T-helper 9 cell (primary cell): Measurements from ENCODE around the gene RALGAPA1.
"Not testable (repeated sequence)": the region's sequence is repeated elsewhere in the genome, so short reads cannot be mapped to it uniquely, and the experiment has no call there.

Experiments used
- DNase-seq: peaks from one replicate; pipeline ENCODE4 v3.0.0-alpha.2; 2020

The RALGAPA1 gene

DNA sequence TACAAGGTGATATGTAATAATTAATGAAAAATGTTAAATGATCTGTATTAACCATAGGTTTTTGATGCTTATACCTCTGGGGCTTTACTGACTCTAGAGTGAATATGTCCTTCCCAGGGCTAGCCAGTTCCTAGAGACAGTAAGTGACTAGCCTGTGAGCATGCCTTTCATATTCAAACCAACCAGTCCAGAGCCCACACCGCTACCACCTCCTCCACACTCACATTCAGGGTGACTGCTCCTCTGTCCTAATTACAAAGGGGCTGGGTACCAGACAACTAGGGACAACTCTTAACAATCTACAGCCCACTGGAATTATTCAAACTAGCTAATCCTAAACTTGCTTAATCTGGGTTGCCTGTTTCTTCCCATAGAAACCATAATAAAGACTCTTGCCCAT, 49.0 kb downstream of the RALGAPA1 start:
- DNase-seq = no peak

GRCh38 chr14:35758523-35759129, 50.5 kb downstream of the RALGAPA1 start:
- DNase-seq = no peak

- DNase-seq = no peak
Observed at GRCh38 chr14:35754671-35755070, 54.4 kb downstream of the RALGAPA1 start.

DNA sequence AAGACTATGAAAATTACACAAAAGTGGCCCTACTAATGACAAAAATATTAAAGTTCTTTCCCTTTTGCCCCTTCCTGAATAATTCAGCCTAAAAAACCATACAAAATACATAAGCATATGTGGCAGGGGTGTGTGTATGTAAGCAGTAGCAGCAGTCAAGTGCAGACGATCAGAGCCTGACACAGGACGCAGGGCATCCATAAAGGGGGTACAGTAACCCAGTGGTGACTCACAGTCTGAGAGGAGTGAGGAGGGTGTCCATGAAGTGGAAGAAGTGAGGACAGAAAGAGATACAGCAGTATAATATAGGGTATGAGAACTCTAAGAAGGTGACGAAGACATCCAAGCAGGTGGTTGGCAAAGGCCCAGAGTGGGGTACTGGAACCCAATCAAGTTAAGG, 56.7 kb downstream of the RALGAPA1 start:
- no peak for DNase-seq

DNA sequence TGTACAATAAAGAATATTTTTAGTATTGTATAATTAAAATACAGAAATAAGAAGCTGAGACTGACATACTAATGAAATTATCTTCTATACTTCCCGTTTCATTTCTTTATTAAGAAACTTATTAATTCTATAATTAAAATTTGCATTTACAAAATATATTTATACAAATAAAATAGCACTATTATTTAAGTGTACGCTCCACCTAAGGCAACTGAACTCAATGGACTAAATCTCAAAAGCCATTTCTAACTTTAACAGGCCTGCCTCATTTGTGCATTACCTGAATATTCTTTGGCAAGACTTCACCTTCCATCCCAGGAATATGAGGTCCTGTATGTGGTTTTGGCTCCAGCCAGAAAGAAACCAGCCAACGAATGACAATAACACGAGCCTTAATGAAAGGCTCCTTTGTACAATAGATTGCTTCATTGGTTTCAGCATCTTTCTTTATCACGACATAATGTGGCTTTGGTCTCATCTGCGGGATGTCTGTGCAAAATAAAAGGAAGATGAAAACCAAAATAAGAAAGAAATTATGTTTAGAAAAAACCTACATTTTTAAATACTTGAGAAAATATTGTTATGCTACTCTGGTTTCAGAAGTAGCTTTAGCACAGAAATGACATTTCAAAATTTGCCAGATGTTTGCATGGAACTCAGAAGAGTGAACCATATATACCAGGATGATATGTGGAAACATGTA, 58.7 kb downstream of the RALGAPA1 start:
- no peak for DNase-seq

- no peak for DNase-seq
Observed at GRCh38 chr14:35747379-35747778, 61.7 kb downstream of the RALGAPA1 start.

DNA sequence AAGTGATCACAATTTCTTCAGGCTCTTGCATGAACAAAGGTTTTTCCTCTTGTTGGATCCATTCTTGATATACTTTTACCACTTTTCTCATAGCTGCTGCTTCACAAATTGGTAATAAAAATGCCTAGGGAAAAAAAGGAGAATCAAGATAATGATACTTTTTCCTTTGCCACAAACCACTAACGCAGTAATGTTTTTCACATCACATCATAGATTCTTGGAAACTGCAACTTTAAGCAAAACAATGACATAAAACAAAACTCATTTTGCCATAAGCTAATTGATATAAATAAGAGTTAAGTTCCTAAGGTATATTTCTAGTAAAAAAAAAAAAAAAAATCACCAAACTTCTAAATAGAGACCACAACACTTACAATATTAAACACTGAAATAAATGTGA, 66.7 kb downstream of the RALGAPA1 start:
- DNase-seq = no peak

DNA sequence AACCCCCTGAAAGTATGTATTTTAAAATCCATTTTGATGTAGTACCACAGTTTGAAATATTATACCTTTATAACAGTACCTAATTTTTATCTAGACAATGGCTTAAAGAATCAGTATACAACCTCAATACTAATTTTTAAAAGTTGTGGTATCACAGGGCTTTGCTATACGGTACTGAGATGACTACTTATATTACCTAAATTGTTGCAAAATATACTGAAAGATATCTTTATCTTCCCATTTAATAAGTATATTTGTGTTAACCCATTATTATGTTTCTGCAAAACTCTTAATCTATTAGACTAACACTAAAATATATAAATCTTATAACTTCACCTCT, 67.1 kb downstream of the RALGAPA1 start:
- no peak for DNase-seq

DNA sequence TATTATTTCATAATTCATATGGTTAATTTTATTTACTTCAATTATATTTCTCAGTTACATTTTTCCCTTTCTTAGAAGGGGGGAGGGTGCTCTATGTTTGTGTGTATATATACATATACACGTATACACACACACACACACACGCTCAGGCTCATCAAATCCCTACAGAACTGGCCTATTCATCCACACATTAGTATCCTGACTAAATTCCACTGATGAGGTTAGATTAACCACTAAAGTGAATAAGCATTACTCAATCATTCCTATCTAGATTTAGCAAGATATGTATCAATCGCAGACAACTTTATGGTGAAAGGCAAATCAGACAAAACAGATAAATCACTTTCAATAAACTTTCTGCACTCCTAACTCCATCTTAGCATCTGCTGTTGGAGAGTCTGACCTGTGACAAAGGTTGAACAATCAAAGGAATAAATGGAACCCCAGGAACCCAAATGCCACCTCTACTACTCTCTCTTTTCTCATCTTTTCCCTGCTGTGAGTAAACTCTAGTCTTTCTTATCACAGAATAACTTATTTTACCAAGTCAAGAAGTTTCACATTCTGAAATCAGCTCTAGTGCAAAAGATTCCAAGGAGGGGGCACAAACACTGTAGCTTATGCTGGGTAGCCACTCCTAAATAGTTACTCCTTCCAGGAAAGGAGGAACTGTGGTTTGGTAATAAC, 67.6 kb downstream of the RALGAPA1 start:
- DNase-seq = no peak

- DNase-seq = no peak
Observed at GRCh38 chr14:35740215-35740614, 68.9 kb downstream of the RALGAPA1 start.

GRCh38 chr14:35735163-35735562, 73.9 kb downstream of the RALGAPA1 start:
- not testable (repeated sequence) for DNase-seq

- not testable (repeated sequence) for DNase-seq
Observed at GRCh38 chr14:35733510-35733909, 75.6 kb downstream of the RALGAPA1 start.

- DNase-seq = no peak
Observed at GRCh38 chr14:35730871-35731270, 78.2 kb downstream of the RALGAPA1 start.

GRCh38 chr14:35727764-35728163, 81.3 kb downstream of the RALGAPA1 start:
- DNase-seq = no peak

GRCh38 chr14:35725930-35726329, 83.2 kb downstream of the RALGAPA1 start:
- no peak for DNase-seq

DNA sequence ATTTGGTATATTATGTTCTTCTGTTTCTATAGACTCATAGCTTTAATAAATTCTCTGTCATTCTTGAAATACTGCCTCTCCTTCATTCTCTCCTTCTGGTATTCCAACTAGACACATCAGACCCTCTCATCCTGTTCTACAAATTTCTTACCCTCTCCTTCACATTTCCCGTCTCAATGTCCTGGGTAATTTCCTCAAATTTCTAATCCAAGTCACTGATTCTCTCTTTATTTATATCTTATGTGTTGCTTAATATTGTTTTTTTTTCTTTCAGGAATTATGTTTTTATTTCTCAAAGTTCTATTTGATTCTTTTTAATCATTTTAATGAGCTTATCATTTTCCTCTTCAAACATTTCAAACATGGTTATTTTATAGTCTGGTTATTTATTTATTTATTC, 94.0 kb downstream of the RALGAPA1 start:
- DNase-seq = no peak

GRCh38 chr14:35712466-35712865, 96.6 kb downstream of the RALGAPA1 start:
- DNase-seq = no peak

GRCh38 chr14:35708062-35708461, 101.0 kb downstream of the RALGAPA1 start:
- no peak for DNase-seq

DNA sequence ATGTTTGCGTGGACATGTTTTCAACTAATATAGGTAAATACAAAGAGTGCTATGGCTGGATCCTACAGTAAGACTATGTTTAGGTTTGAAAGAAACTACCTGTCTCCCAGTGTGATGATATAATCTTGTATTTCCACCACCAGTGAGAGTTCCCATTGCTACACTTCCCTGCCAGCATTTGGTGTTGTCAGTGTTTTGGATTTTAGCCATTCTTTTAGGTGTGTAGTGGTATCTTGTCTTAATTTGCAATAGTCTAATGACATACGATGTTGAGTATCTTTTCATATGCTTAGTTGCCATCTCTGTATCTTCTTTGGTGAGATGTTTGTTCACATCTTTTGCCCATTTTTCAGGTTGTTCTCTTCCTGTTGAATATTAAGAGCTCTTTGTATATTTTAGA, 103.5 kb downstream of the RALGAPA1 start:
- no peak for DNase-seq

DNA sequence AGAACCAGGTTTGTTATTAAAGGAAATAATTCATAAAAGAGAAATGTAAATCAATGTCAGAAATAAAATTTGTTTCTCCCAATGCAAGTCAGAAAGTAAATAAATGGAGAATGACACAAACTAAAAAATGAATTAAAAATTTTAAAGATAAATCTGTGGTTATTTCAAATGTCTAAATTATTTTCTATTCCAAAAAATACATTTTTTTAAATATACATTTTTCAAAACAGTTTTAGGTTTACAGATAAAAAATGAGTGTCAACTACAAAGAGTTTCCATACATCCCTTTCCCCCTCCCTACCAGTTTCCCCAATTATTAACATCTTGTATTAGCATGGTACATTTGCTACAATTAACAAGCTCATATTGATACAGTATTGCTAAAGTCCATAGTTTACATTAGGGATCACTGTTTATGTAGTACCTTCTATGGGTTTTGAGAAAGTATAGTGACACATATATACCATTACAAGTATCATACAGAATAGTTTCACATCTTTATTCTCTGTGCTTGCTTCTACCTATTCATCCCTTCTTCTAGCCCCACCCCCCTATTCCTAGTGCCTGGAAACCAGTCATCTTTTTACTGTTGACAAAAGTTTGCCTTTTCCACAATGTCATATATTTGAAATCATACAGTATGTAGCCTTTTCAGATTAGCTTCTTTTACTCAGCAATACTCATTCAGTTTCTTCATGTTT, 104.2 kb downstream of the RALGAPA1 start:
- no peak for DNase-seq

- DNase-seq = no peak
Observed at GRCh38 chr14:35701531-35701930, 107.6 kb downstream of the RALGAPA1 start.

- DNase-seq = no peak
Observed at GRCh38 chr14:35699791-35700444, 109.2 kb downstream of the RALGAPA1 start.

GRCh38 chr14:35696575-35696974, 112.5 kb downstream of the RALGAPA1 start:
- no peak for DNase-seq
